ENCODE data around the gene SDCBP2. TPM values are rescaled to one million over a fixed set of nuclear protein-coding genes. Genes with fewer than 3 reads are reported as not detected.

SDCBP2 gene
- total and polyA plus RNA-seq, 2 of the 13 experiments (the other 11 are each of a cell fraction or from before 2014, with no cell fraction given), result 1.2 to 2.4 TPM

- TF ChIP-seq FOXO4 (CRISPR knock-in tag; conservative IDR thresholded peaks at IDR 0.05), result no peak
- no peak for TF ChIP-seq SUZ12 (IDR thresholded peaks at IDR 0.05; ENCODE audit: low read depth, low read length)
- no peak for TF ChIP-seq ZNF335 (CRISPR knock-in tag; IDR thresholded peaks at IDR 0.05)
- TF ChIP-seq CBX1 (IDR thresholded peaks at IDR 0.05; ENCODE audit: low read depth), result no peak
- no peak for TF ChIP-seq ZNF609 (CRISPR knock-in tag; IDR thresholded peaks at IDR 0.05; ENCODE audit: borderline replicate concordance)
- TF ChIP-seq MIXL1 (CRISPR knock-in tag; IDR thresholded peaks at IDR 0.05), result no peak
- TF ChIP-seq ZNF441 (CRISPR knock-in tag; IDR thresholded peaks at IDR 0.05; ENCODE audit: borderline replicate concordance), result no peak
- TF ChIP-seq ZNF280B (CRISPR knock-in tag; IDR thresholded peaks at IDR 0.05; ENCODE audit: borderline replicate concordance), result no peak
- TF ChIP-seq CBX5 (CRISPR knock-in tag; IDR thresholded peaks at IDR 0.05; ENCODE audit: borderline replicate concordance), result no peak
- TF ChIP-seq ZNF75D (CRISPR knock-in tag; IDR thresholded peaks at IDR 0.05; ENCODE audit: borderline replicate concordance), result no peak
- TF ChIP-seq NCOA2 (CRISPR knock-in tag; IDR thresholded peaks at IDR 0.05), result no peak
- TF ChIP-seq IRX3 (CRISPR knock-in tag; IDR thresholded peaks at IDR 0.05; ENCODE audit: borderline replicate concordance, low read depth), result peak; percentile 45; the same call in 1 of the 2 replicates
- 0 out of 2 replicates have a peak, but pooled peaks have one; percentile 23 for TF ChIP-seq CEBPG (CRISPR knock-in tag; IDR thresholded peaks at IDR 0.05)
- no peak for TF ChIP-seq ZNF205 (CRISPR knock-in tag; IDR thresholded peaks at IDR 0.05)
- TF ChIP-seq MBD4 (IDR thresholded peaks at IDR 0.05; ENCODE audit: borderline replicate concordance, low read length), result peak; percentile 28; the same call in 1 of the 2 replicates
- TF ChIP-seq MNT (IDR thresholded peaks at IDR 0.05), result no peak
- TF ChIP-seq ZBTB26 (CRISPR knock-in tag; IDR thresholded peaks at IDR 0.05; ENCODE audit: borderline replicate concordance), result no peak
- TF ChIP-seq ZNF430 (CRISPR knock-in tag; IDR thresholded peaks at IDR 0.05), result no peak
- no peak for TF ChIP-seq HMG20A (CRISPR knock-in tag; IDR thresholded peaks at IDR 0.05; ENCODE audit: borderline replicate concordance)
These were observed 4.8 kb upstream of the SDCBP2 start (continued) for GRCh38 chr20:1333462-1334369.
